Medulla oblongata (tissue), 1 donor: ENCODE results near the gene TNN.
A peak's percentile ranks its signal among the peaks of the same experiment; 100 is the strongest.

Experiments
- DNase-seq: peaks from one replicate; pipeline ENCODE4 v3.0.0-alpha.2; 2015; ENCODE audit errors: extremely low spot score

TNN gene

DNA sequence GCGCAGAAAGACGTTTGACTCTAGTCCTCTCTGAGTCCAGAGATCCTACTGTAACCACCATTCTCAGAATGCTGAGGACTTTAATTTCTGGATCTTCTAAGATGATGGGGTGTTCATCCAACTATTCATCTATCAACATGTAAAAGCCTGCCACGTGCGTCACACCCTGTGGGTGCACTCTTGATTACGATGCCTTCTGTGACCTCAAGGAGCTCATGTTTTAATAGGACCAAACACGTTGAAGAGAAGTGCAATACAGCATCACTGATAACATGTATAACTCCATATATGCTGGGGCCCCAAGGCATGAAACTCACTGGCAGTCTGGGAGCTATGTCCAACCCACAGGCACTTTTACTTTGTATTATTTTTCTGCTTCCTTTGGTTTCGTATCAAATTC, 105.9 kb downstream of the TNN start:
- no peak for DNase-seq

DNA sequence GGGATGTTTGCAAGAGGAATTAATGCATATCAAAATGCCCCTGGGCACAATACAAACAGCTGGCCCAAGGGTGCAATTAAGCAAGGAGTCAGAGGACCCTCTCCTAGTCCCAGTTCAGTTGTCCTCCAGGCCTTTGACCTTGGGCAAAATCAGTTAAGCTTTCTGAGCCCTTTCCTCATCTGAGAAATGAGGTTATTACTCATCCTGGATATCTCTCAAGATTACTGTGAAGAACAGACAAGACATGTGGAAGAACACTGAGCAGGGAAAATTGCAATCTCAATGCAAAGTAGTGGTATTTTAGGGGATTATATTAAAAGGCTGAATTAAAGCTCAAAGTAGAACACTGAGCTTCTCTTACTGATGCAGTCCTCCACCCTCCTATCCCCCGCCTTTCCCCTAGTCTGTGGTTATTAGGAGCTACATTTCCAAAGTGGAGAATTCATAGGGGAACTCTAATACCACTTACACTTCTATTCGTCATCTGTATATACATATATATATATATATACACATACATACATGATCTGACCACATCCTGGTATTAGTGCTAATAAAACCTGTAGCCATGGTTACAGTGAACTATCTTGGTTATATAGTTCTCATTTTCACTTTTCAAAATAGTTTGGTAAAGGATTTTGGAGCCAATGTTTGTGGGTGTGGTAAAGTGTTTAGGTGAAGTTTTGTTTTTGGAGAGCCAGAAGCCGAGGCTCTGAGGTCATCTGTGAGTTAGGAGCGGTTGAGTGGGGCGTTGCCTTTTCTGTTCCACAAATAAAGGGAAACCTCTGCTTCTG, 106.9 kb downstream of the TNN start:
- DNase-seq = no peak

DNA sequence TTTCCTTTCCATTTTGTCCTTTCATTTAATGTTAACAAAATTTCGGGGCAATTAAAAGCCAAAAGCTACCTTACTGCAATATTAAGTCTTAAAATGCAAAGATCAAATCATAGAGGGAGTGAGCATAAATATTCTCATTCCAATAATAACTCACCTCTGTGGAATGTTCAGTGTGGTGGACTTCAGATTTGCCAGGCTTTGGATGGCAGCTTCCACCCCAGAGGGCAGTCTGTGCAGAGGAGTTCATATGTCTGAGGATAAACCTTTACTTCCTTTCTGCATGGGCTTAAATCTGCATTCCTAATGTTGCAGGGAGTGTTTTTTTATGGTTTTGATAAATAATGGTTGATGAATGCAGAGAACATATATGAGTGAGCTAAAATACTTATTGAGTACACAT, 108.6 kb downstream of the TNN start:
- DNase-seq = no peak

DNA sequence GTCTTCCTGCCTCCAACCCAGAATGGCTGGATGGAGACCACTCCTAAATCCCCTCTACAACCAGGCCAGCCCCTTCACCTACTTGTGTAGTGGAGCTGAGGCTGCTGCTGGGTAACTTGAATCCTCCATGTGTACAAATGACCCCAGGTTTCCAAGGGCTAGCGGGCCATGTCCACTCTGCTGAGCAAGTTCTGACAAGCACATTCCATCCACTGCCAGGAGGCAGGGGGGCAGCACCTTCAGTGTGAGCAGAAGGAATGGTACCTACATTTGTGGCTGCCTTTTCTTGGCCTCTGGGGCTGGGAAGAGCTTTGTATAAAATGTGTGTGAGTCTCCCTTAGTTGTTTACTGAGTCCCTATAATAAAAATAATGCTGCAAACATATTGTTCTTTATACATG, 110.4 kb downstream of the TNN start:
- no peak for DNase-seq

DNA sequence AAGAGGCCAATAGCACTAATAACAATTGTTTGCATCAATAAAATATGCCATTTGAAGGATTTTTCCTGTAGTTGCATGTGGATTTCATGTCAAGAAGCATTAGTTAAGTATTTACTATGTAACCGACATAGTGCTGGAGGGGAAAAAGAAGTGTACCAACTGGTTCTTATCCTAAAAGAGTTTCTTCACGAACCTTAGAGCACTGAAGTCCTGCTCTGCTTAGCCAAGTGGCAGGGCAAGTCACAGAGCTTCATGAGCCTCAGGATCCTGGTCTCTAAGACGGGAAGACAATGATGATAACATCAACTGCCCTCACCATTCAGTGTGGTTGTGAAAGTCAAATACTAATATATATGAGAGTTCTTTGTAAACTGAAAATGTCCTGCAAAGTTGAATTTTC, 110.8 kb downstream of the TNN start:
- no peak for DNase-seq

DNA sequence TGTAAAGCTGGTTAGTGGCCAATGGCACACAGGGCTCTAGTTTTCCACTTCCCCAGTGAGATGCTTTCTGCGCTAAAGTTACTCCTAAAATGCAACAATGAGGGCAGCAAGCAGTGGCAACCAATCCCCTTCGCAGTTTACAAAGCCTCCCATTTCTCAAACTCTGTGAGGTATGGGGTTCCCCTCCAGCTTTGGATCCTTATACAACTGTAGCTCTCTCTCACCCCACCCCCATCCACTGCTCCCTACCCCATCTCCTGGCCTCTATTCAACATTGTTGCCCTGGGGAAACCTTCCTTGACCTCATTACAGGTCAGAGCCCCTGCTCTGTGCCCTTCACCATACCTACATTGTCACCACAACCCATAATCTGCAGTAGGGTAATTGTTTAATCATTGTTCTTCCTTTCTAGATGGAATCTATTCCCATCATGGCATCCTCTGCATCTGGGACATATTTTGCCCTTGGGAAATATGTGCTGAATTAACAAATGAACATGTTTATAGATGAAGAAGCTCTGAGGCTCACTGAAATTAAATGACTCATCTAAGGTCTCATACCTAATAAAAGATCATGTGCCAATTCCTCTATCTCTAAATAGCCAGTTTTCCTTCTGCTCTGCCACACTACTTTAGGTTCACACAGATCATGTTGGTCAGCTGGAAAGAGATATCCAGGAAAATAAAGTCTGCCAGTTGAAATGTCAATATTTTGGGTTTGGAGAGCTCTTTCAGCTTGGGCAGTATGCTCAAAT, 112.4 kb downstream of the TNN start:
- no peak for DNase-seq

DNA sequence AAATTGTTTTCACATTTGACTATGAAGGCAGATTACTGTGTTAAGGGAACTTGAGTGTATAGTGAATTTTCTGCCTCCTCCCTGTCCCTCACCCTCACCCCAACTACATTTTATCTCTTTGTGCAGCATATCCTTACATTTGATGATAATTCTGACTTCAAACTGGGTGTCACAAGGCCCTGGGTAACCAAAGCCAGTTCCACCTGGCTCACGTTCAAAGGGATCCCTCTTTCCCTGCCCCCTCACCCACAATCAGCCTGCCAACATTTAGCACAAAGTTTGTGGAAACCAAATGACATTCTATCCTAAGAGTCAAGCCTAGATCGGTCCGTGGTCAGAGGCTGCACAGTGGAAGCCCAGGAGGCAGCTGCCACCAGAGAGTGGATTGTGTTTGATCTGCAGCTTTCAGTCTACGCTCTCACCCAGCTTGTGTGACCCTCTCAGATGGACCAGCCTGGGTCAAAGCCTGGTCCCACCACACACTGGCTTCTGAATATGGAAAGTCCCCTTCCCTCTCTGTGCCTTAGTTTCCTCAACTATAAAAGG, 114.6 kb downstream of the TNN start:
- DNase-seq = no peak

DNA sequence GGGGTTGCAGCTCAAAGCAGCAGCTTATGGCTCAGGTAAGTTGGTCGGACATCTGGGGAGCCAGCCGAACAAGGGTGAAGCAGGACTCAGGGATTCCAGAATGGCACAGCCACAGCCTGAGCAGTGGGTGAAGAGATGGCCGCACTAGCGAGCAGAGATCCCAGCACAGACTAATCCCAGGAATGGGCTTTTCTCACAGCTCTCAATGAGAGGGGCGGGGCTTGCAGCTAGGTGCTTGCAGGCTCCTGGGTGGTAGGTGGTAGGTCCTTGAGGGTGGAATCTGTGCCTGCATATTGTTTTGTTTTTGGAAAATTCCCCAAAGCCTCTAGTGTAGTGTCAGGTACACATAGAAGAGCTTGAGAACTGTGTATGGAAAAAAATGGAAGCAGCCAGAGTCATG, 116.0 kb downstream of the TNN start:
- DNase-seq = no peak

DNA sequence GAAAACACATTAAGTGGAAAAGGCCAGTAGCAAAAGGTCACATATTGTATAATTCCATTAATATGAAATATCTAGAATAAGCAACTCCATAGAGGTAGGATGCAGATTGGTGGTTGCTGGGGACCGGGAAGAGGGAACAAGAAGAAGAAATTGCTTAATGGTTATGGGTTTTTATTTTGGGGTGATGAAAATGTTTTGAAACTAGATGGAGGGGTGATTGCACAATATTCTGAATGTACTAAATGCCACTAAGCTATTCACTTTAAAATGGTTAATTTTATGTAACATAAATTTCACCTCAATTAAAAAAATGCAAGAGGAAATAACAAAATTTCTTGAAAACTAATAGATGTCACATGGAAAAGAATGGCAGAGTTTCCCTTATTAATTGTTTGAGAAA, 118.3 kb downstream of the TNN start:
- no peak for DNase-seq

DNA sequence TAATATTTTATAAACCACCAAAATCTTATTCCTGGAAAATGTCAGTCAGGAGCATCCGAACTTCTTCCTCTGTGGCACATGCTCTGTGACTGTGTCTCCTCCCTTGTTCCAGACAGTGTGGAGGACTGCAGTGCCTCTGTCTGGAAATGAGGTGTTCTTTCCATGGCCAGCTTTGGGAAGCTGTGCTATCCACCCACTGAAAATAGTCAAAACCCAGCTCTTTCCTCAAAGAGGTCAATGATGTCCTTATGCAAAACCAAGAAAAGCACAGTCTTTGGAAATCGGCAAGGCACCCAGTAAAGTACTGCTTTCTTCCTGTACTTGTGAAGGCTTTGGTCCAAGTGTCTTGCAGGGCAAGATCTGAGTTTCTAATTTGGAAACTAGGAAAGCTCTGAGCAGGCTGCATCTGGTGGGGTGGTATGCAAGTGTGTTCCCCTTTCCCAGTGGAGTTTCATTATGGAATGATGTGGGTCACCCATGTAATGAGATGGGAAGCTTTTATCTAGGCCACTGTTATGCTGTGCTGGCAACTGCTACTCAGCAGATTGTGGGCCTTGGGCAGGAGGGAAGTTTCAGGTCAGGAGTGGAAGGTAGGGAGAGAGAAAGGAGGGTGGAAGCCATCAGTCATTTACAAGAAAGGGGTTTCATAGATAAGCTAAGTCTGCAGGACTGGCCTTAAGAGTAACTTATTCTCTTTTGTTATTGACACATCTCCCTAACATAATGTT, 119.0 kb downstream of the TNN start:
- DNase-seq = no peak

DNA sequence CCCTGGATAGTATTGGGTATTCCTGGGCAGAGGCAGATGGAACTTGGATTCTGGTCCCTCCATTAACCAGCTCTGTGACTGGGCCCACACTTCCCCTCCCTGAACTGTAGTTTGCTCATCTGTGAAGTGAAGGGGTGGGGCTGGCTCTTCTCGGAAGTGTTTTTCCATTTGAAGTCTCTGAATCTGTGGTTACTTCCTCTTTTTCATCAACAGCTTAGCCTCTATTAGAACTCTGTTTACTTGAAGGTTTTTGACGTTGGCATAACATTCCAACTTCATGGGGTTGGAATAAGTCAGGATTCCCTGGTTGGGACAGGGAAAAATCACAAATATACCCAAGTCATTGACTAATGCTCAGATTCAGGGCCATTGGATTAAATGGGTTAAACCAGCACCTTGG, 121.3 kb downstream of the TNN start:
- DNase-seq = peak; percentile 53

DNA sequence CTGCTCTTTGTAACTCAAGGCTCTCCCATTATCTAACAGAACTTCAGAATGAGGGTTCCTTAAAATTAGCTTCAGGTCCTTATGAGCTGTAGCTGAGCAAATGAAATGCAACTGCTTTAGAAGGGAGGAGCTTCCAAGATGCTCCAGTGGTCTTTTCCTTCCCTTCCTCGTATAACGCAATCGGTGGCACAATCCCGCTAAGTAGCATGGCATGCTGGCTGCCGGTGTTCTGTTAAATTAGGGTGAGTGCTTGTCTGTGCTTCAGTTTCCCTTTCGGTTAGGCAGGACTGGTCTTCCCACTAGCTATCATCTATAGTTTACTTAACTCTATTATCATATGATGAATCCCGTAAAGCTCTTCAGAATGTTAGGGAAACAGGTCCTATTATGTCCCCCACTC, 124.0 kb downstream of the TNN start:
- DNase-seq = peak; percentile 9

DNA sequence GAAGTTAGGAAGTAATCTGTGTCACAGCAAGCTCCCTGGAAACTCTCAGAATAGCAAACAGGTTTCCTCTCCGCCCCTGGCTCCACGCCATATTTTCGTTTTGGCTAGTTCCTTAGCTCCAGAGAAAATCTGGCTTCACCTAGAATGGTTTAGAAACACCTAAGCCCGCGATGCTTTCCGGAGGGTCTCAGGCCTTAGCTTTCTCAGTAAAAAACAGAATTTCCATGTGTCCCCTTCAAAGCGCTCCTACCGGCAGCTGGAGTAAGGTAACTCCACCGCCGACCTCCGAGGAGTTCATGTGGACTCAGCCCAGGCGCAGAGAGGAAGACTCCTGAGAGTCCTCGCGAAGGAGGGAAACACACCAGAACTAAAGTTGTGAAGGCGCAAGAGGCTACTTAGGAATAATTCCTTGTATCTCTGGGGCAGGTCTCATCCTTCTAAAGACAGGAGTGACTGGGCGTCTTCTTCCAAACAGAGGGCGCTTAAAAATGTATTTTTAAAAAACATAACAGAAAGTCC, 124.5 kb downstream of the TNN start:
- DNase-seq = peak; percentile 29

DNA sequence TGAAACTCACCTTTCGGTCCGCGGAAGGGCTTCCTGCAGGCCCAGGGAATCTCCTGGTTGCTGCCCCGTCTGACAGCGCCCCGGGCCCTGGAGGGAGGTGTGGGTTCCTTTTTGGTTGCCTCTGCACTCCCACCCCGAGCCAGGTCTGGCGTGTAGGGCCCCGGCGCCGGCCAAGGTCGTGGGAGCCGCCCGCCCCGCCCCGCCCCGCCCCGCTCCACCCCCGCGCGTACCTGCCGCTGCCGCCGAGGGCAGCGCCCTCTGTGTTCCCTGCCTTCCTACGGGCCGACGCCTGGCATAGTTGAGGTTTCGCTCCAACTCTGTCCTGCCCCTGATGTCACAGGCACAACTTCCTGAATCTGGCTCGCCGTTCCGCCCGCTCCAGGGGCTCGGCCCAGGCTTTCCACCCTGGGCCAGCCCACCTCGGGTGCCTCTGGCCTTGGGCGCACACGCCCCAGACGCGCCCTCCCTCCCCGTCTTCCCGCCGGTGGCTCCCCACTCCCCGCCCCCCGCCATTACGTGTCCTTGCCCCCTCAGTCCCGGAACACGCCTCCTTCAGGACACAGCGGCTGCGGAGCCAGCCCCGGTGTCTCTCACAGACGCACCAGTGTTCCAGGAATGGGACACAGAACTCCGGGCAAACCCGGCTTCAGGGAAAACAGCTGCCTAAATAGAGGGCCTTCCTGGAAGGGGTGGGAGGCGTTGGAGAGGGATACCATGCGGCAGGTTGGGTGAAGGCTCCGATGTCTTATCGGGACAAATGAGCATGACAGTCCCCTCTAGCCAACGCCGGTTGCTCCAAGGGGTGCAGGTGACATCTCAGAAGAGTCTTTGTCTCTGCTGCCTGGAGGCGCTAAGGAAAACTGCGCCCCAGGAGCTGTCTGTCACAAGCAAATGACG, 125.2 kb downstream of the TNN start, which contains the start of gene KIAA0040:
TSS of gene KIAA0040 (minus strand) at position 147 of the 897 bp plus-strand sequence. CDS start 31,763 bp downstream, outside the sequence.
- peak; percentile 18 for DNase-seq

DNA sequence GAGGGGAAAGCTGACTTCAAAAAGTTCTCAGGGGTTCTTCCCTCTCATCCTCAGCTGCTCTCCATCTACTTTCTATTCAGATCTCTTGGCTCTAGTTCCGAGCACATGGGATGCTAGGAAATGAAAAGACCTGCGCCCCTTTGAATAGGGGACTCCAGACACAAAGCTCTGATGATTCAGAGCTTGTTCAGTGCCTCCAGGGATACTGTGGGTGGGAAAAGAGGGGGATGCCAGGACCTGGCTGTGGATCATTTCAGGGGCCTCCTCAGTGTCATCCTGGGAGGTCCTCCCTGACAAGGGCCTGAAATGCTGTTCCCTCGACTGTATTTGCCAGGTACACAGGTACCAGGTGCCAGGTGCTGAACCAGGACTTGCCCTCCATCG, 125.9 kb downstream of the TNN start:
- no peak for DNase-seq

DNA sequence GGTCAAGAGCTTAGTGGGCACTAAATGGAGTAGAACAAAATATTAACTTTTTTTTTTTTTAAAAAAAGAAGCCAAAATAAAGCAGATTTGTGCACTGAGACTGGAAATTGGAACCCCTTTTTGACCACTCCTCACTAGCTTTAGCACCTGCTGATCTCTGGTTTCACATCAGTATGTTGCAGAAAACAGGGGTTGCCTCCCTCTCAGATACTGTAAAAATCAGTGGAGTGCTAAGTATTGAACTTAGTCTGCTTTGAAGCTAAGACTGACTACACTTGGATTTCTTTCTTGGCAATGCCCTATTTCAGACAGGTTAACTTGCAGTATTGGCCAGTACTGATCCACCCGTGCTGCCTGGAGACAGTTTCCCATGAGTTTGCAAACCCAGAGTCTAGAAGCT, 127.6 kb downstream of the TNN start:
- no peak for DNase-seq

DNA sequence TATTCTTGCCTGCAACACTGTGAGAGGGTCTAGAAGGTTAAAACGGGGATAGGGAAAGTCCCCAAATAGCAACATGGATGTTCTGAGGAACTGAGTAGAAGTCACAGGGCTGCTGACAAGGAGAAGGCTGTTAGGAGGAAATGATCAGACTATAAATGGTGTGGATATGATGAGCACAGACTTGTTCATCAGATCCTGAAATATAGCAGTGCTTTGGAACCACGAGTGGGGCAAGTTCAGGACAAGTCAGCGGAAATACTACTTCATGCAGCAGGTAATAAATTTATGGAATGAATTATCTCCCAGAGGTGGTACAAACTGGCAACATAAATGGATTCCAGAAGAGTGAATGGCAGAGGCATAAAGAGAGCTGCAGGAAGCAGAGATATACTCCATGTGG, 128.2 kb downstream of the TNN start:
- peak; percentile 31 for DNase-seq

DNA sequence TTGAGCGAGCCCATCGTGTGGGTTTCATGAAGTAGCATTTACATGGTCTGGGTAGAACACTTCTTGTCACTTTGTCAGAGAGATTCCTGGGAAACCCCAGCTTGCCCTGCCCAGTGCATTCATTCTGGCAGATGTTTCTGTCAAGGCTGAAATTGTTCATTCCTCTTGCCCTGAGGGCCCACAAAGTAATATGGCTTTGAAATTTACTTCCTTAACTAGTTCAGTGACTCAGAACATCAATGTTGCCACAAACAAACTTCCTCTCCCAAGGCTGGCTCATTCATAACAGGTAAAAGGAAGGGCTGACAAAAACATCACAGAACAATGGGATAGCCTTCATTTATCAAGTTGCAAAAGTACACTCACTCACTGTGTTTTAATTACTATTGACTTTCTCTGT, 129.9 kb downstream of the TNN start:
- DNase-seq = no peak
